GM18517 (cell line): Measurements from ENCODE around the gene CEP170B.
"Not testable (repeated sequence)": the region's sequence is repeated elsewhere in the genome, so short reads cannot be mapped to it uniquely, and the experiment has no call there.

Experiments
- ATAC-seq: cut with Tn5 transposase; IDR thresholded peaks from one replicate; pipeline ENCODE4 v1.9.1; 2021; ENCODE audit warnings: mild to moderate bottlenecking, moderate library complexity; ENCODE audit not compliant: unreplicated experiment

CEP170B gene

DNA sequence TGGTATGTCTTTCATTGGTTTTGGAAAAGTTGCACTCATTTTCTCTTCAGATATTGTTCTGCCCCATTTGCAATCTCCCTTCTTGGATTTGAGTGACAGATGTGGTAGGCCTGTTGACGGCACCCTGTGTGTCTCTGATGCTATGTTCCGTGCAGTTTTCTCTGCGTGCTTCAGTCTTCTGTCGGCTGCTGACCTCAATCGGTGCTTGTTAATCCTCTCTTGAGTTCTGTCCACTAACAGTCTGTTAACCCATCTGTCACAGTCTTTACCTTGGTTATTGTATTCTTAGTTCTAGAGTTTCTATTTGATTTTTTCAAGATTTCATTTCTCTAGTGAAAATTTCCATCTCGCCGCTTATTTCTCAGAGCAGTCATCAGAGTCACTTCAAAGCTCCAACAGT, 38.9 kb downstream of the CEP170B start:
- ATAC-seq = no peak

- not testable (repeated sequence) for ATAC-seq
Observed at GRCh38 chr14:104904650-104905578, 39.8 kb downstream of the CEP170B start.

DNA sequence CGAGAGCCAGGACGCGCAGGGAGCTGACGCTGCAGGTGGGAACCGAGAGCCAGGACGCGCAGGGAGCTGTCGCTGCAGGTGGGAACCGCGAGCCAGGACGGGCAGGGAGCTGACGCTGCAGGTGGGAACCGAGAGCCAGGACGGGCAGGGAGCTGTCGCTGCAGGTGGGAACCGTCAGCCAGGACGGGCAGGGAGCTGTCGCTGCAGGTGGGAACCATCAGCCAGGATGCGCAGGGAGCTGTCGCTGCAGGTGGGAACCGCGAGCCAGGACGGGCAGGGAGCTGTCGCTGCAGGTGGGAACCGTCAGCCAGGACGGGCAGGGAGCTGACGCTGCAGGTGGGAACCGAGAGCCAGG, 40.5 kb downstream of the CEP170B start:
- not testable (repeated sequence) for ATAC-seq

DNA sequence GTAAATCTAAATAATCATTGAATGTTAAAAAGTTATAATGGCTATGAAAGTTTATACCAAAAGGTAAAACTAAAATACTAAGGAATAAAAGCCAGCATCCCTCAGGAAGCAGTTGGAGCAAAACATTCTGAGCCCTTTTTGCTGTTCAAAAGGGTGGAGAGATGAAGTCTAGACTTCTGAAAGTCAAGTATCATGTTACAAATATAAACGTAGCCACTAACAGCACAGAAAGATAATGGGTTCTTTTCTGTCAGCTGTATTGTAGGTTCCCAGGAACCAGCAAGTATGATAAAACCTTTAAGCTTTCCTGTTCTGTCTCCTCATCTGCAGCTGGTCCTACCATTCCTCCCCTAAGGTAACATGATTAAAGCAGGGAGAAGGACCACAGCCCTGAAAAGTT, 43.2 kb downstream of the CEP170B start:
- ATAC-seq = no peak

- no peak for ATAC-seq
Observed at GRCh38 chr14:104912053-104912452, 47.0 kb downstream of the CEP170B start.

- ATAC-seq = no peak
Observed at GRCh38 chr14:104913435-104913834, 48.4 kb downstream of the CEP170B start.

DNA sequence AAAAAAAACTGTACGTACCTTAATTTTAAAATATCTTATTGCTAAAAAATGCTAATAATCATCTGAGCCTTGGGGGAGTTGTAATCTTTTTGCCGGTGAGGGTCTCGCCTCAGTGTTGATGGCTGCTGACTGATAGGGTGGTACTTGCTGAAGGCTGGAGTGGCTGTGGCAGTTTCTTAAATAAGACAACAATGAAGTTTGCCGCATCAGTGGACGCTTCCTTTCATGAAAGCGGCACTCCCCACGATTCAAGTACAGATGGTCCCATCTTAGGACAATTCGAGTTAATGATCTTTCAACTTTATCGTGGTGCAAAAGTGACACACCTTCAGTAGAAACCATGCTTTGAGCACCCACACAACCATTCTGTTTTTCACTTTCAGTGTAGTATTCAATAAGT, 52.0 kb downstream of the CEP170B start:
- ATAC-seq = no peak

DNA sequence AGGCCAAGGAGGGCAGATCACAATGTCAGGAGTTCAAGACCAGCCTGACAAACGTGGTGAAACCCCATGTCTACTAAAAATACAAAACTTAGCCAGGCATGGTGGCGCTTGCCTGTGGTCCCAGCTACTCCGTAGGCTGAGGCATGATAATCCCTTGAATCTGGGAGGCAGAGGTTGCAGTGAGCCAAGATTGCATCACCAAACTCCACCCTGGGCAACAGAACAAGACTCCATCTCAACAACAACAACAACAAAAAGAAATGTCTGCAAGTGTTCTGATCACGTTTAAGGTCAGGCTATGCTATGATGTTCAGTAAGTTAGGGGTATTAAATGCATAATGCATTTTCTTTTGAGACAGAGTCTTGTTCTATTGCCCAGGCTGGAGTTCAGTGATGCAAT, 52.9 kb downstream of the CEP170B start:
- no peak for ATAC-seq

DNA sequence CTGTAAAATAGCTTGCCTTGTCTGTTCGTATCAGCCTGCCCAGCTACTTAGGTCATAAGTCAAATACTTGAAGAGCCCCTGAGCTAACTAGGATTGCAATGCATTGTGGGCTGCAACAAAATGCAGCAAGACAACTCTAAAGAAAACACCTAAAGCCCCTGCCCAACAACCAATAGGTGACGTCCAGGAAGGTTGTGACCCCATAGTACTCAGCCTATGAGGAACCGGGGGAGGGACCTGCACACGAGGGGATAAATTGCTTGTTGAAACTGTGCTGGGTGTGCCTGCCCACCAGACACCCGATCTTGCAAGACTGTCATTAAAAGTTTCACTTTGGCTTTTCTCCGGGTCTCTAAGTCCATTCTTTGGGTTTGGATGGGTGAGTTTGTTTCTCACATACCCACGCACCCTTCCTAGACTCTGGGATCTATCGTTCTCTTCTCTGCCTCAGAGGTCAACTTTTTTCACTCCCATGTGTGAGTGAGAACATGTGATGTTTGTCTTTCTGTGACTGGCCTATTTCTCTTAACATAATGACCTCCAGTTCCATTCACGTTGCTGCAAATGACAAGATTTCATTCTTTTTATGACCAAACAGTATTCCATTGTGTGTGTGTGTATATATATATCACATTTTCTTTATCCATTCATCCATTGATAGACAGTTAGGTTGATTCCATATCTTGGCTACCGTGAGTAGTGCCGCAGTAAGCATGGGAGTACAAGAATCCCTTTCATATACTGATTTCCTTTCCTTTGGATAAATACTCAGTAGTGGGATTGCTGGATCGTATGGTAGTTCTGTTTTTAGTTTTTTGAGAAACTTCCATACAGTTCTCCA, 54.3 kb downstream of the CEP170B start:
- ATAC-seq = not testable (repeated sequence)

GRCh38 chr14:104919993-104920315, 54.9 kb downstream of the CEP170B start:
- ATAC-seq = no peak

- ATAC-seq = no peak
Observed at GRCh38 chr14:104923640-104924420, 58.8 kb downstream of the CEP170B start.

DNA sequence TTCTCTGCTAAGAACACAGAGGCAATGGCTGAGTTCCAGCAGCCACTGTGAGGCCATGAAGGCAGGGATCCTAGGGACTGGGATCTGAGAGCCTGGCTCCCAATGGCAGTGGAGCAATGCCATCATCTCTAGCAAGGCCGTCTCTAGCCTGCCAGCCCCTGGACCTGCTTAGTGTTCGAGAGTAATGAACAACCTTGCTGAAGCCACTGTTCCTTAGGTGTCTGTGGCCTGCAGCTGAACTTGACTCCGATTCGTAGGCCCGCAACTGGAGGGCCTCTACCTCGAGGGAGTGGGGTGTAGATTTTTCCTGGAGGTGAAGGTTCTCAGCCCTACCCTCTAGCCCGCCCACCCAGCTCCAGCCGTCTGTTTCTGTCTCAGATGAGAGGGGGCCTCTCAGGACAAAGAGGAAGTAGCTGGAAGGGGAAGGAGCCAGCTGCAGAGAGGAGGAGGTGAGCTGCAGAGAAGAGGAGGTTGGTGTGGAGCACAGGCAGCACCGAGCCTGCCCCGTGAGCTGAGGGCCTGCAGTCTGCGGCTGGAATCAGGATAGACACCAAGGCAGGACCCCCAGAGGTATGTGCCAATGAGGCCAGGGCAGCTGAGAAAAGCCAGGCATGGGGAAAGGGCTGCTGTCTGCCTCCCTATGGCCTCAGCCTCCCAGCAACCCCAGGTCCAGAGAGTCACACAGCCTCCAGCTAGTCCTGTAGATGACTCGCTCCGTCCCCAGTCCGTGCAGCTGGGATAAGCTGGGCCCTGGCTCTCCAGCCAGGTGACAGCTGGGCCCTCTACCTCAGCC, 59.5 kb downstream of the CEP170B start, which contains the start of gene PLD4:
Gene PLD4, plus strand, starts transcription at position 459 of the 793 bp plus-strand sequence. CDS start 2,262 bp downstream, outside the sequence.
- no peak for ATAC-seq

GRCh38 chr14:104925214-104925854, 60.3 kb downstream of the CEP170B start:
- no peak for ATAC-seq

GRCh38 chr14:104925855-104926609, 61.0 kb downstream of the CEP170B start:
- ATAC-seq = no peak

GRCh38 chr14:104926619-104927431, 61.8 kb downstream of the CEP170B start:
- peak; percentile 92 for ATAC-seq

DNA sequence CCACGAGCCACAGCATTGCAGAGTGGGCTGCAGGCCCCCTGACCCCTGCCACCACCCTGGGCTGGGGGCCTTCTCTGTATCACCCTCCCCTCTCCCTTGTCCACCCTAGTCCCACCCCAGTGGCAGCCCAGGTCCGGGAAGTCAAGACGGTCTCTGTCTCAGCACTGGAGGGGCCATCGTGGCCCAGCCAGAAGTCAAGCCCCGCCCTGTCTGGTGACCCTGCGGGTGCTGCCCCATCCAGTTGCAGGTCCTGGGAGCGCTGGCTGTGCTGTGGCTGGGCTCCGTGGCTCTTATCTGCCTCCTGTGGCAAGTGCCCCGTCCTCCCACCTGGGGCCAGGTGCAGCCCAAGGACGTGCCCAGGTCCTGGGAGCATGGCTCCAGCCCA, 62.4 kb downstream of the CEP170B start:
- ATAC-seq = no peak

- no peak for ATAC-seq
Observed at GRCh38 chr14:104927901-104928300, 62.8 kb downstream of the CEP170B start.

DNA sequence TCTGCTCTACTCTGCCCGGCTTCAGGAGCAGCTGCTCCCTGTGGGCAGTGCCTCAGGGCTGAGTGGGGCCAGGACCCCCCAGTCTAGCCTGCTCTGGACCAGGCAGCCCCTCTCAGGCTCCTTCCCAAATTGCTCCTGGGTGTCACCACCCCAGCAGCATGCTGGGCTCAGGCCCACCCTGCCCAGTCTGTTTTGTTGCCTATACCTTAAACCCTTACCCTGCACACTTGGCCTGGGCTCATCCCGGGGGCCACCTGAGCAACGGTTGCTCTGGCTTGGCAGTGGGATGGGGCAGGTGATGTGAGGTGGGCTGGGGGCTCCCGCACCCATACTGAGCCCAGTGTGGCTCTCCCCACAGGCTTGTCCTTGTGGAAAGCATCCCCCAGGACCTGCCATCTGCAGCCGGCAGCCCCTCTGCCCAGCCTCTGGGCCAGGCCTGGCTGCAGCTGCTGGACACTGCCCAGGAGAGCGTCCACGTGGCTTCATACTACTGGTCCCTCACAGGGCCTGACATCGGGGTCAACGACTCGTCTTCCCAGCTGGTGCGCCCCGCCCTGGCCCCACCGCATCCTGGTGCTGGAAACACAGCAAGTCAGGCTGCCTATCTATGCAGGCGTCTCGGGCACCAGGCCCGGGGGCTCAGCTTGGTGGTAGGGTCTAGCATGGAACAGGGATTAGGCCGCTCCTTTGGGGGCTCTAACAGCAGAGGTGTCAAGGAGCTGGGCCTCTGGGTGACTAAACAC, 63.5 kb downstream of the CEP170B start:
- no peak for ATAC-seq
